HG03521 (cell line): ENCODE data around the gene UBE2H.
"Not testable (repeated sequence)": the region's sequence is repeated elsewhere in the genome, so short reads cannot be mapped to it uniquely, and the experiment has no call there.

Experiments
- ATAC-seq: cut with Tn5 transposase; IDR thresholded peaks from one replicate; pipeline ENCODE4 v1.9.1; 2021; ENCODE audit warnings: mild to moderate bottlenecking, moderate library complexity; ENCODE audit not compliant: unreplicated experiment

The UBE2H gene

DNA sequence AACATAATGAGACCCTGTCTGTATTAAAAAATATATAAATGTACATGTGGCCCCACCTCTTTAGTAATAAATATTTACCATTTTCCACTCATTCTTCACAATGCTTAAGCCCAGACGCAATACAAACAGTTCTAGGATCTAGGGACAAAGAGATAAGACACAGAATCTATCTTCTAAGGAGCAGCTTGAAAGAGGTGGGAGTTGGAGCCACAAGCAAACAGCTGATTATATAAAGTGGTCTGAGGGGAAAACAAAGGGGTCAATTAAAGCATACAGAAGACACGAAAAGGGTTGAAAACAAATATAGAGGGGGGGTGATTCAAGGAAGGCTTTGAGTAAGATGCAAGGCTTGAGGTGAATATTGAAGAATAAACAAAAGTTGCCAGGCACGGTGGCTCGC is 43.1 kb downstream of the UBE2H start:
- ATAC-seq, result no peak

DNA sequence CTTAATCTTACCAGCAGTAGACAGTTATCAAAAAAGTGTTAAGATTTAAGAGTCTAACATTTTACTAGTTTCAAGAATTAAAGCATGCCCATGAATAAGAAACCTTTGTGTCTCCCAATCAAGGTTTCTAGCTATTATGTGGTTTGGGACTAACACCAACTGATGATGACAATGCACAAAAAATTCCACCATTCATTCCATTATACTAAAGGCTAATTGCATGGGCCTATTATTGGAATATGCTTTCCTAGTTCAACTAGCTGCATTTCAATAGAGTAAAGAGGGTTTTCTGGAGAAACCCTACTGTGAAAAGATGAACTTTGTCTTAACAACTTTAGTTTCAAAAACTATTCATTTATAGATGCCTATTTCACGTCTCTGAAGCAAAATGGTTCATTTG is 44.6 kb downstream of the UBE2H start:
- no peak for ATAC-seq

DNA sequence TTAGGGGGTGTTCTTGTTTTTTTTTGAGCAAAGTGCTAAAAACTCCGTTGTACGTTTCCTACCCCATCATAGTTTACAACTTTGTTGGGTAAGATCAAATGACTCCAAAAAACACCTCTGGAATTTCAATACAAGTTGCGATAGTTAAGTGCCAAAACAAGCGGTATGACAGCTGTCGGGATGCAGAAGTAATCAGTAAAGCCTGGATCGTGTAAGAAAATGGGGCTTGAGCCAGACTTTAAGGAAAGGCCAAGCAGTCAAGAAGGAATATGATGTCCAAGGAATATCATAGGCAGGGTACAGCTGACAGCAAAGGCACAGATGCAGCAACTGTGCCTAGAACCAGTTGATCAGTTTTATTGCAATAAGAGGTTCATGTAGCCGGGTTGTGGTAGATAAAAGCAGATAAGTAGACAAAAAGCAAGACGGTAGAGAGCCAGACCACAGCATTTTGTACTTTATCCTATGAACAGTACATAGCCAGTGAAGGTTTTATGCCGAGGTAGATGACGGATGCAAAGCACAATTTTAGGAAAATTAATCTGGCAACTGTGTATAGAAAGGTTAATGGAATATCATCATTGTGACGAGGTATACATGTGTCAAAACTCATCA is 45.5 kb downstream of the UBE2H start:
- ATAC-seq, result no peak

DNA sequence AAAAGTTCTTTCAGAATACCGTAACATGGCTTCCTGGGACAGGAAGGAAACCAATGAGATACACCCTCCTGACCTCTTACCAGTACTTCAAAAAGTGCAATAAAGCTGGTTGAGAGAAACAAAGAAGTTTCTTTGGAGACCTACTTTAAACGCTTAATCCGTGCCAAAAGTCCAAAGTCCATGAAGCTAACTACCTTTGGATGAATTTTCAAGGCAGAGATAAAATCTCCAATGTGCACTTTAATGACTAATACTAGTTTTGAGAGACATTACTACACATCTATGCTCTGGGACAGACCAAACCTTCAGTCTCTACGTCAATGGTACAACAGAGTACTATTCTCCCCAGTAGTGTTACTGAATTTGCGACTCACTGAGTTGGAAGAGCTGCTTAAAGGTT is 46.1 kb downstream of the UBE2H start:
- no peak for ATAC-seq

DNA sequence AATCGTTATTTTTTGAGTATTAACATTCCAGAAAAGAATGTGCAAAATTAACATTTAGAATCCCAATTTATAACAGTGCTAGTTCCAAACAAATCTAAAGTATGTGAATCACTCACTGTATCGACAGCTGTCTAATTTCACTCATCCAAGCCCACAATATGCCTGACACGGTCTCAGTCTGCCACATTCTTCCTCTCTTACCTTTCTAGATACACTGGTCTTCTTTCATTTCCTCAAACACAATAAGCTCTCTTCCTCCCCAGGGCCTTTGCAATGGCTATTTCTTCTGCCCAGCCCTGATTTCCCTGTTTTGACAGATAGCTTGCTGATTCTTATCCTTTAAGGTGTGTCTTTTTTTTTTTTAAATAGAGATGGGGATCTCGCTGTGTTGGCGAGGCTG is 48.8 kb downstream of the UBE2H start:
- ATAC-seq, result no peak

DNA sequence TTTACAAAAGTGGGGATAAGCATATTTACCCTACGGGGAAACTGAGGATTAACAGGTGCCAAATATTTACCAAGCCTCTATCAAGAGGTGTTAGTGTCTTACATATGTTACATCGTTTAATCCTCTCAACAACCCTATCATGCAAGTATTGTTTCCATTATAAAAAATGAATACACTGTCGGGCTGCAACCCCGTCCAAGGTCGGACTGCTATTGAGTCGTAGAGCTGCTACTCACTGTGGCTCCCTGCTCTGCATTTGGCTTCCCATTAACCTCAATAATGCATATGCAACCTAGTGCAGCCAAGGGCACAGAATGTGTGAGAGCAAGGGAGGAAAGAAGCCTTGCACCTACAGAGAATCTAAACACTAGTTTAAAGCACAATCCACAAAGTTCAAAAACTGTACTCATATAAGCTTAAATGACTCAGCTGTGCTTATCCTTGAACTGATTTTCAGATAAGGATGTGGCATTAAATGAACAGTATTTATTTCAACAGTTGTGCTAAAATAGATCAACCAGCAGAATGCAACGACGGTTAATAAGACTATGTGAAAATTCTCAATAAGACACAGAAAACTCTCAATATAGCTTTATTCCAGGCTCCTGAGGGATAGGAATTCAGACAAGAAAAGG is 49.9 kb downstream of the UBE2H start:
- no peak for ATAC-seq

DNA sequence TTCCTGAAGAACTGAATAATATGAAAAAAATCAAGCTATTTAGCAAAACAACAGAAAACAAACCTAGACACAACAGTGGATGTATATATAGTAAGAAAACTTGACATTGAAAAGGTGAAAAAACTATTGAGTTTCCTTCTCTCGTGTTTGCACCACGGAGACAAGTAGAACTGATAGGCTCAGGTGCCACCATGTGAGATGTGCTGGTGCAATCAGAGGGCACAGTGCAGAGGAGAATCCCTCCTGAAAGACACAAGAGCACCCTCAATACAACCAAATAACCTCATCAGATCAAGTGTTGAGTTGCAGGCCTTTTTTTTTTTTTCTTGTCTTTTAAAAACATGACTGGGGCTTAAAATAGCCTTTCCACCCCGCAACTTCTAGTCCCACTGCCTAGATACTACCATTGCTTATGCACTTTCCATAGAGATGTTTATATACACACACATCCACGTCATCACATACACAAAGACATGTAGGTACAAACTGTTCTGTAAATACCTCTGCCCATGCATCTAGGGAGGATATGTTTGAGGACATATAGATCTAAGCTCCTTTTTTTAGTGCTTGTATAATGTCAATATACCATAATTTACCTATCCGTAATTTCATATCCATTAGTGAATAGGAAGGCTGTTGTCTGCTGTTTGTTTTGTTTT is 54.1 kb downstream of the UBE2H start:
- ATAC-seq, result no peak

DNA sequence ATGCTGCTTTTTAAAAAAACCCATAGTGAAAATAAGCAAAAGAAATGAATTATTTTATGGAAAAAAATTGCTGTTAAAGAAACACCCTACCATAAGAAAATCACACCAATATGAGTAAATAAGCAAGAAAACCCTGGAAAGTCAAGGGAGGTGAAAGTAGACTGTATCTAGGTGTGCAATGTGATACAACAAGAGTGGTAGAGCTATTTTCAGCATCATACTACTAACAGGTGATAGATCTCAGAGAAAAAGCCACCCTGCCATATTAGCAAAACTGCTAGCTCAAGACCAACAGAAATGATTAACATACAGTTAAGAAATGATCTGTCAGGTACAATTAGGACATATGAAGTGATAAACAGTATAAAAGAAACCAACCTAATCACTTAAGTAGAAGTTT is 54.8 kb downstream of the UBE2H start:
- ATAC-seq, result no peak

DNA sequence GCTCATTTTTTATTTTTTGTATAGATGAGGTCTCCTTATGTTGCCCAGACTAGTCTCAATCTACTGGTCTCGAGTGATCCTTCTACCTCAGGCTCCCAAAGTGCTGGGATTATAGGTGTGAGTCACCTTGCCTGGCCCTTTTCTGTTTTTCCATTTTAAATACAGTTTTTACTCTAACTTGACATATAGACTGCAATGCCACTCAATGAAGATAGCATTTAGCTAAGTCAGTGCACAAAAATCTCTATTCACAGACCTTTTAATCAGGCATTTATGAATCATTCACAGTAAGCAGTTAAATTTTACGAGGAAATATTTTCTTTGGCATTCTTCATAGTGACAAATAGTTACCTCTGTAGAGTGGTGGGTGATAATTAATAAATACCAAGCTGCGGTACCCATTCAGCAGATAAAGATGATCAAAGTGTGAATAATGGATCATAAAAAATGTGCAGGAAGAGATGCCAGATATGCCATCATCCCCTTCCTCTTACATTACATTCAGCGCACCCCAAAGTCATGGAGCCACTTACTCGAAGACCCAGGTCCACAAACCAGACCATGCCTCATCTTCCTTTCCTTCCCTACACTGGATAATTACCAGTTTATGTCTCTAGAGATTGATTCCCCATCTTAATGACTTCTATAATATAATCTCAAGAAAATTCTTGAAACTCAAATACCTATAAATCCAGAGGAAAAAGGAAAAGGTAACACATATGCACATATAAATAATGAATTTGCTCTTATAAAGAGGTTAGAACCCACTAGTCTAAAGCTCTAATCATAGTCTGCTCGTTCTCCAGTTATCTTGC is 56.0 kb downstream of the UBE2H start:
- ATAC-seq, result no peak

DNA sequence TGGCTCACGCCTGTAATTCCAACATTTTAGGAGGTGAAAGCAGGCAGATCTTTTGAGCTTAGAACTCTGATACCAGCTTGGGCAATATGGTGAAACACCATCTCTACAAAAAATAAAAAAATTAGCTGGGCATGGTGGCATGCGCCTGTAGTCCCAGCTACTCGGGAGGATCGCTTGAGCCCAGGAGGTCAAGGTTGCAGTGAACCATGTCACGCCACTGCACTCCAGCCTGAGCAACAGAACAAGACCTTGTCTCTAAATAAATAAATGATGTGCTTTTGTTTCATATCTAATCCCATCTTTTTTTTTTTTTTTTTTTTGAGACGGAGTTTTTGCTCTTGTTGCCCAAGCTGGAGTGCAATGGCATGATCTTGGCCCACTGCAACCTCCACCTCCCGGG is 58.6 kb downstream of the UBE2H start:
- not testable (repeated sequence) for ATAC-seq

DNA sequence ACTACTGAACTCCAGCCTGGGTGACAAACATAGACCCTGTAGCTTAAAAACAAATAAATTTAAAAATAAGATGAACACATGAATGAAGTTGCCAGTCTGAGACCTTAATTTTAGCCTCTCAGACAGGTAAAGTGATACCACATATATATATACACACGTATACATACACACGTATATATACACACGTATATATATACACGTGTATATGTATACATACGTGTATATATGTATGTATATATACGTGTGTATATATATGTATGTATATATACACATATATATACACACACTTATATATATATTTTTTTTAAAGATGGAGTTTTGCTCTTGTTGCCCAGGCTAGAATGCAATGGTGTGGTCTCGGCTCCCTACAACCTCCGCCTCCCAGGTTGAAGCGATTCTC is 62.7 kb downstream of the UBE2H start:
- no peak for ATAC-seq

DNA sequence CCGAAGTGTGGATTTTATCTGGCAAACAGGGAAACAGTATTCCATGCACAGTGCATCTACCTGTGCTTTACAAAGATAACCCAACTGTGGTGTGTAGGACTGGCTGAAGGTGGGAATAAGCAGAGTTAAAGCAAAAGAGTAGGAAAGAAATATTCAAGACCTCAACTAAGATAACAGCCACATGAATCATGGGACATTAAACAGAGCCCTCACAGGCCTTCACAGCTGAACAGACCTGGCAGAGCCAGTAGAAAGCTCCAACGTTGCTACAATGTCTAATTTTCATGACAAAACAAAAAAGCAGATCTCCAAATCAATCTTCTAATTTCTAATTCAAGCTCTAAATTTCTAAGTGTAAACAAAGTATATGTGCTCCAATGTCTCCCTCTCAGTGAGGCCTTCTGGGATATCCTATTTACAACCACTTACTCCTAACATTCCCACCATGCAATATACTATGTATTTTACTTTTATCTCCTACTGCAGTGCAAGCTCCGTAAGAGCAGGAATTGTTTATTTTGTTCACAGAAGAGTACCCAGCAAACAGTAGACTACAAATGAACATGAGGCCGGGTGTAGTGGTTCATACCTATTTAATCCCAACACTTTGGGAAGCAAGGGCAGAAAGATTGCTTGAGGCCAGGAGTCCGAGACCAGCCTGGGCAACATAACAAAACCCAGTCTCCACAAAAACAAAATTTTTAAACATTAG is 63.5 kb downstream of the UBE2H start:
- no peak for ATAC-seq

DNA sequence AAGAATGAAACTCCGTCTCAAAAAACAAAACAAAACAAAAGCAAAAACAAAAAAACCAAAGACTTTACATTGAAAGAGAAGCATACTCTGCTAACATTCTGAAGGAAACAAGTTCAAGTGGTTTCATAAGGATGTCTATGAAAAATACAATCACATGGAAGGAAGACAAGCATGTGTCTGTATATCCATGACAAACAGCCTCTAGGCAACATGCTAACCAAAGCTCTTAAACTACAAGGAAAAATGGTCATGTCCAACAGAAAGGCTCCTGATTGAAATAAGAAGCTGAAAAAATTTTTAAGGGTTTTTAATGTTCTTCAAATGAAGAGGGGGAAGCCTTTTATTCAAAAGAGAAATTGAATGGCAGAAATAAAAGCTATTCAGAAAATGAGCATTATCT is 64.9 kb downstream of the UBE2H start:
- ATAC-seq, result no peak

DNA sequence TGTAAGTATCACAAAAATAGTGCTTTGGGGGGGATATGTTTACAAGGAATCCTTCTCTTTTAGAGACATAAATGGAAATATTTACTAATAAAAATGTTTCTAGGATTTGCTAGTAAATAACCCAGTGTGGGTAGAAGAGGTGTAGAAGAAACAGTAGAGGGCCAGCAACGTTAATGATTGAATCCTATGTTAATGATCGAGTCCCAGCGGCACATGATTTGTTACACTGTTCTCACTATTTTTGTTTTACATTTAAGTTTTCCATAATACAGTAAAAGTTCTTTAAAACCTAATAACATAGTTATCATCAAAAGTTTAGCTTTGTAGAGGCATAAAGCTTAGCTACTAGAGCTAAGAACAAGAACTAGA is 66.0 kb downstream of the UBE2H start:
- no peak for ATAC-seq

DNA sequence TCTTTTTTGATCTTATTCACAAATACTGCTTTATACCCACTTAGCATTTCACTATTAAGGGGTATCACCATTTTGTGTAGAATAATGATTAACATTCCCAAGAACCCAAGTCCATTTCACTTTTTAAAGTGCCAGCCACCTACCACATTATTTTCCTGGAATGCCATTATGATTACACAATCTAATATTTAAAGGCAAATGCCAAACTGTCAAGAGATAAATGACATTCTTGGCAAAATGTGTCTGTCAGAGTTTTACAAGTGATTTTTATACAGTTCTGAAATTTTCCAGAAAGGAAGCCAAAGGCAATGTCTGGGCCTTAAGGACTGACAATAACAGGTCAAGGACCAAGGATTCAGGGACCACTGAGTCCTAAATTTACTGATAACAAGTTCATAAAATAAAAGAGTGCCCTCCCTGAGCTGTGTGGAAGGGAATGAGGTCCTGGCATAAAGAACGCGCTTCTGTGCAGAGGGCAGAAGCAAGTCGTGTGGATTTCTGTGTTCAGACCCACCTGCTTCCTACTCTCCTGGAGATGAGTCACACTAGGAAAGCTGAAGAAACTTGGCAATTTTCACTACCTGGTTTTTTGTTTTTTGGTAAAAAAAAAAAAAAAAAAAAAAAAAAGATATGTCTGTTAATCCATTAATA is 66.5 kb downstream of the UBE2H start:
- ATAC-seq, result no peak

DNA sequence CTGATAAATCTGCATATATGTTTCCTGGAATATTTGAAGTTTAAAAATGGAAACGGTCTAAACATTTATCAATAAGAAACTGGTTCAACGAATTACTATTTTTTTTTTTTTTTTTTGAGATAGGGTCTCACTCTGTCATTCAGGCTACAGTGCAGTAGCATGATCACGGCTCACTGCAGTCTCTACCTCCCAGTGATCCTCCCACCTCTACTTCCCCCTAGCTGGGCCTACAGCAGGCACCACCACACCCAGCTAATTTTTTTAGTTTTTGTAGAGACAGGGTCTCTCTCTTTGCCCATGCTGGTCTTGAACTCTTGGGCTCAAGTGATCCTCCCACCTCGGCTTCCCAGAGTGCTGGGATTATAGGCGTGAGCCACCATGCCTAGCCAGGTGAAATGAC is 68.3 kb downstream of the UBE2H start:
- ATAC-seq, result no peak

DNA sequence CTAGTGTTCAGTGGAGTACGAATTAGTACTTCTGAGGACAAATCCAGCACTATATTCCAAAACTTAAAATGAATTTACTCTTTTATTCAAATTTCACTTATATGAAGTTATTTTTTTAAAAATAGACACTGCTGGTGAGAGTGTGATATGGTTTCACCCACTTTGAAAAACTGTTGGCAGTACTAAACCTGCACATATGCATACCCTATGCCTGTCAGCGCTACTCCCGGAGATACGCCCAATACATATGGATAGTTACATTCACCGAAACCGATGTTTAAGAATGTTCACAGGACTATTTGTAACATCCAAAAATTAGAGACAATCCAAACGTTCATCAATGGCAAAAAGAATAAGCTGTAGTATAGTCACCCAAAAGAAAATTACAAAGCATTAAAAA is 69.6 kb downstream of the UBE2H start:
- ATAC-seq, result no peak

DNA sequence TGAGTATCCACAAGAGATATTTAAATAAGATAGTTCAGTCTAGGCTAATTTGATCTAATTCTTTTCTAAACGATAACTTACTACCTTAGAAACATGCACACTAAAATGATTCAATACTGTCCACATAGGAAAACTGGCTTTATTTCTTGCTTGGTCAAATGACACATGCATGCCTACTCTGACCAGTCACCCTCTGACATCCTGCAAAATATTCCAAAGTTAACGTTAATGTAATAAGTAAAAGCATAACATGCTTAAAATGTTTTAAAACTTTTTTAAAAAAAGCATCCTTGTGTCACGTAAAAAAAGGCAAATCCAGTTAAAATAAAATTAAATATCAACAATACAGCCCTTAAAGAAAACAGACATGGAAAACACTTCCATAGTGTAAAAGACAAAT is 70.2 kb downstream of the UBE2H start:
- no peak for ATAC-seq

DNA sequence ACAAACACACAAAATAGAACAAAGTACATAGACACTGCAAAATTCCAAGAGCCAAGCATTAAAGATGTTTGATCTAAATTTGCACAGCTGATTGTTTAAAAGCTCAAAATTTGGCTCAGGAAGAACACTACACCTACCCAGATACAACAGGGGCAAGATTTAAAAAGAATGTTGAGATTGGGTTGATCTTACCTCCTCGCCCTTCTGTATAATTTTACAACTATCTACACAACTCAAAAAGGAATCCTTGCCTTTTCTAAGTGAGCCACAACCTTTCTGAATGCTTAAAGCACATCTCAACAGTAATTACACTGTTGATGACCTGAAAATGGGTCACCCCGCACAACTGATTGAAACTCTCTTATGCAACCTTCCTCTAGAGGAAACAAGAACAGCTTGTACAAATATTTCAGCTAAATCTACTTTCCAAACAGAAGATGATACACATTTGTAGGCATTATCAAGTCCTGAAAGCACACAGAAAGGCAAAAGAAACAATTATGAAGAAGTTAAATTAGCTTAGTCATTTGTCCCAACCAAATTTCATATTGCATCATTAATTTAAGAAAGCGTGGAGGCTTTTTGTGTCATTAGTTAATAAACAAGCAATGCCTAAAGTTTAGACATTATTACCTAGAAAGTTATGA is 75.5 kb downstream of the UBE2H start:
- ATAC-seq, result no peak

DNA sequence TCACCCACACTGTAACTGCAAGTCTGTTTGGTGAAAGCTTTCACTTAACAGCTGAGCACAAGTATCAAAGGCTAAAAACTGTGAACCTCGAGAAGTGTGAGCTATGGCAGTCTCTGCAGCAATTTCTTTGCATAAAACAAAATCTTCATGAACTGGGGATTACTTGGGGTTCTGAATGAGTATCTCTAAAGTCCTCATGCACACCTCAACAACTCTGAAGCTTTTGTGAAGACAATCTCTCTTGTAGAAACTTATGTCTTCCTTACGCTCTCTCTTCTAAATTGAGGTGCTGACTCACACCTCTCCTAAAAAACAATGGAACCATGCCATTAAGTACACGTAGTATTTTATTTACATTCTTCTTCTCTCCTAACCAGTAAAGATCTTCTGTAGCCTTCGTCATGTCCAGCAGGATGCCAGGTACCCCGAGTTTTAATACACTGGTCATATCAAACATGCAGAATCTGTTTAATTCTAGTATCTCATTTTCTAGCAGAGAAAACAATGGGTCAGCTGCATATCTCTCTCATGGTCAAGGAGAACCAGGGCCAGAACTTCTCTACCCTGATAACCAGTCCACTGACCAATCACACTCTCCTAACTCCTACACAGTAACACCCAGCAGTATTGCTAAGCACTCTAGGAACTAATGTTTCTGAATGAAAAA is 76.9 kb downstream of the UBE2H start:
- ATAC-seq, result no peak
